Endothelial cell (in vitro differentiated cells): ENCODE data around the gene CC2D1A. TPM values are rescaled to one million over a fixed set of nuclear protein-coding genes. Genes with fewer than 3 reads are reported as not detected.

Experiments used
- DNase-seq: peaks from one replicate; pipeline ENCODE4 v3.0.0; 2021; ENCODE audit warnings: low spot score
- H3K27ac Mint-ChIP-seq: one replicate; pipeline ENCODE4 v1.8.0; 2021; ENCODE audit warnings: mixed read lengths, inconsistent platforms; ENCODE audit not compliant: unreplicated experiment
- H3K27me3 Mint-ChIP-seq: one replicate; pipeline ENCODE4 v1.8.0; 2021; ENCODE audit warnings: mild to moderate bottlenecking, moderate library complexity, mixed read lengths, inconsistent platforms; ENCODE audit not compliant: unreplicated experiment
- H3K36me3 Mint-ChIP-seq: one replicate; pipeline ENCODE4 v1.8.0; 2021; ENCODE audit warnings: mild to moderate bottlenecking, low read depth, mixed read lengths, inconsistent platforms; ENCODE audit not compliant: unreplicated experiment
- H3K4me1 Mint-ChIP-seq: one replicate; pipeline ENCODE4 v1.8.0; 2021; ENCODE audit warnings: mild to moderate bottlenecking, mixed read lengths, inconsistent platforms; ENCODE audit not compliant: unreplicated experiment
- H3K4me3 Mint-ChIP-seq: one replicate; pipeline ENCODE4 v1.8.0; 2021; ENCODE audit warnings: mild to moderate bottlenecking, mixed read lengths, inconsistent platforms; ENCODE audit not compliant: unreplicated experiment
- H3K9me3 Mint-ChIP-seq: one replicate; pipeline ENCODE4 v1.8.0; 2021; ENCODE audit warnings: mixed read lengths, inconsistent platforms; ENCODE audit not compliant: unreplicated experiment
- total RNA-seq: library from RNA; stranded (reverse); fragmentation: NEBNext Ultra II Directional; extraction: Animal tissue kit (Norgen Biotek cat#: 25700); gene quantifications from one replicate; pipeline ENCODE4 v1.2.1, GENCODE V29; 2021; ENCODE audit not compliant: unreplicated experiment
- TF ChIP-seq, protein P1 (sequence below): fragments of 200-600 bp; sonication (generic); IDR thresholded peaks from one replicate; pipeline ENCODE4 v1.5.0; 2021; ENCODE audit warnings: antibody characterized with exemption; ENCODE audit not compliant: unreplicated experiment

Gene CC2D1A
- total RNA-seq, 1 donor from 2014 or later = 17.1 TPM

DNA sequence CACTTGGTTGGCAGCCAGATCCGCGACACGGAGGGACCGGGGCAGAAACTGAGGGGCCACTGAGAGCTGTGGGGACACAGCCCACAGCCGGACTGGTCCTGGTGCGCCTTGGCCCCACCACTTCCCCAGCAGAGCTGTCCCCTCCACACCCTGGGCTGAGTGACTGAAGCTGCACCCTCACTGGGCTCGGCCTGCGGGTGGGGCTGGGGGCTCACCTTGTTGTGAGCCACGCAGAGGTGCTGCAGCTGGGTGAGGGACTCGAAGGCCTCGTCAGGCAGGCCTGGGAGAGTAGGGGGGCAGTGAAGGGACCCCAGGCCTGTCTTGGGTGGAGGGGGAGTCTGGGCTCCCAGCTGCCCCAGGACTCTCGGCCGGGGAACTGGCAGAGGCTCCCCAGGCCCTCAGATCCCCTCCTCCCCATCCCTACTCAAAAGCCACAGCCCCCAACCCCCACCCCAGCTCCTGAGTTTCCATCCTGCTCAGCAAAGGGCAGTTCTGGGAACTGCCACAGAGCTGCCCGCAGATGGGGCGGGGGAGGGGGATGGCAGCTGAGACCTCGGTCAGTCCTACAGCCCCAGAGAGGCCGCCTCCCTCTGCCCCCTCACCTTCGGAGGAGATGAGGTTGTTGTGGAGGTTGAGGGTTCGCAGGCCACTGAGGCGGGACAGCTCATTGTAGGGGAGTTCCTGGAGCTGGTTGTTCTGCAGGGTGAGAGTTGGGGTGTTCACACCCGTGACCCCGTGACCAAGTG, 29.9 kb downstream of the CC2D1A start:
- no peaks in the 10 kb centered on the region for H3K4me1 Mint-ChIP-seq
- peaks cover 12% of the 10 kb centered on the region for H3K27me3 Mint-ChIP-seq
- DNase-seq = no peak
- H3K27ac Mint-ChIP-seq = no peak overlapping the region
- TF ChIP-seq, protein P1, sequence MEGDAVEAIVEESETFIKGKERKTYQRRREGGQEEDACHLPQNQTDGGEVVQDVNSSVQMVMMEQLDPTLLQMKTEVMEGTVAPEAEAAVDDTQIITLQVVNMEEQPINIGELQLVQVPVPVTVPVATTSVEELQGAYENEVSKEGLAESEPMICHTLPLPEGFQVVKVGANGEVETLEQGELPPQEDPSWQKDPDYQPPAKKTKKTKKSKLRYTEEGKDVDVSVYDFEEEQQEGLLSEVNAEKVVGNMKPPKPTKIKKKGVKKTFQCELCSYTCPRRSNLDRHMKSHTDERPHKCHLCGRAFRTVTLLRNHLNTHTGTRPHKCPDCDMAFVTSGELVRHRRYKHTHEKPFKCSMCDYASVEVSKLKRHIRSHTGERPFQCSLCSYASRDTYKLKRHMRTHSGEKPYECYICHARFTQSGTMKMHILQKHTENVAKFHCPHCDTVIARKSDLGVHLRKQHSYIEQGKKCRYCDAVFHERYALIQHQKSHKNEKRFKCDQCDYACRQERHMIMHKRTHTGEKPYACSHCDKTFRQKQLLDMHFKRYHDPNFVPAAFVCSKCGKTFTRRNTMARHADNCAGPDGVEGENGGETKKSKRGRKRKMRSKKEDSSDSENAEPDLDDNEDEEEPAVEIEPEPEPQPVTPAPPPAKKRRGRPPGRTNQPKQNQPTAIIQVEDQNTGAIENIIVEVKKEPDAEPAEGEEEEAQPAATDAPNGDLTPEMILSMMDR = no peak
- no peak overlapping the region for H3K4me3 Mint-ChIP-seq
- no peaks in the 10 kb centered on the region for H3K36me3 Mint-ChIP-seq
- H3K9me3 Mint-ChIP-seq = no peaks in the 10 kb centered on the region

DNA sequence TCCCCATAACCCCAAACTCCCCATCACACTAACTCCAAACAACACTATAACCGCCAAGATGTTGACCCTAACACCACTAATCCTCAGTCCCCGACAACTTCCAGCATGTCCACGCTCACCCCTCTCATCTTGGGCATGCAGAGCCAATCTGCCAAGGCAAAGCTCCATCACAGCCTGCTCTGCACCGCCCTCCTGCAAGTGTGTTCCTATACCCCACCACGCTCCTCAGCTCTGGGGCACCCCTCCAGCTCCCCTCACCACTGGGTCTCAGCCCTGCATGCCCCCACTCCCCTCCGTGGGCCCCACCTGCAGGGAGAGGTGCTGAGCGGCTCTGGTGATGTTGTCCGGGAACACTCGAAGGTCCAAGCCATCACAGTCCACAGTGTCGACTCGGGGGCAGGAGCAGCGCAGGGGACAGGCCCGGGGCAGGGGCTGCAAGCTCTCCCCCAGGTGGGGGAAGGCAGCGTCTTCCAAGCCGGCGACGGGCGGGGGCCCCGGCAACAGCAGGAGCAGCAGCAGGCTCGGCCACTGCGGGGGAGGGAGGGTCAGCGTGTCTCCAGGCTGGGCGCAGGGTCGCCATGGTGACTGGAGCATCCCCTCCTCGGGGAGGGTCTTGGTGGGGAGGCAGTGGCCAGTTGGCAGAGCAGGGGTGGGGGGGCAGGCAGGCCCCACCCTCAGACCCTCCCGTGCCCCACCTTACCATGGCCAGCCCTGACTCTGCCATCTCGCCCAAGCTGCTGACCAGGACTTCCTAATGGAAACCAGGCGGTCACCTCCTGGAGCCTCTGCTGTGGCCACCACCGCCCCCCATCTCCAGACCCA, 31.7 kb downstream of the CC2D1A start:
- no peaks in the 10 kb centered on the region for H3K9me3 Mint-ChIP-seq
- no peaks in the 10 kb centered on the region for H3K4me1 Mint-ChIP-seq
- H3K4me3 Mint-ChIP-seq = no peak overlapping the region
- H3K36me3 Mint-ChIP-seq = no peaks in the 10 kb centered on the region
- TF ChIP-seq, protein P1 = no peak
- H3K27ac Mint-ChIP-seq = no peak overlapping the region
- no peak for DNase-seq
- peaks cover 13% of the 10 kb centered on the region for H3K27me3 Mint-ChIP-seq

DNA sequence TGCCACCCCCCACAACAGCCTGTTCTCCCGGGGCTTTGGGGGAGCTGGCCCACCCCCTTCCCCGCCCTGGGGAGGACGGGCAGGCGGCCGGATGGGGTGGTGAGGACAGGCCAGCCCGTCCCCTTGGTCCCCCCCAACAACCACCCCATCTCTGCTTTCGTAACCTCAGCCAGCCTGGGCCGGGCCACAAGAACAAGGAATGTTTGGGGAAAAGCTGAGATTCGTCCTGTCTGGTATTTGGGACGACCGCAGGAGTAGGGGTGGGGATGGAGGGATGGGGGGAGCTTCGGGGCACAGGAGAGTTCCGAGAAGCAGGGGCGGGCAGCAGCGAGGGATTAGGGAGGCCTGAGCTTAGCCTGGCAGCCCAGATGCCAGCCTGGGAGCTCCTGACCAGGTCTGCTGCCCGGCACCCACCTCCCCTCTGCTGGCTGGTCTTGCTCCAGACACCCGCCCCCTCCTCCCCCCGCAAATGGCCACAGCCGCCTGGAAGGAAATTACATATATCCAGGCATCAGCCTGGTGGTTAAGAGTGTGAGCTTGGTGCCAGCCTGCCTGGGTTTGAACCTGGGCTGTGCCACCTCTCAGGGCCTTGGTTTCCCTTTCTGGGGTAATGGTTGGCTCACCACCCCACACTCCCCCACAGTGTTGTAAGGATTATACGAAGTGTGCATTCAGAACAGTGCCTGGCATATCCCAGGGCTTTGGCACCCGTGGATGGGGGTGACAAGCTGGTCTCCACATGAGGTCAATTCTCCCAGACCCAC, 32.5 kb downstream of the CC2D1A start, which contains the start of gene PODNL1:
Gene PODNL1 (minus strand): TSS at position 117 of the 764 bp plus-strand sequence. CDS start 236 bp downstream, outside the sequence.
- Mint-ChIP-seq H3K4me3 (no peak within 1 kb of the TSS), H3K9me3 (no peaks in the 10 kb centered on the region), H3K27me3 (peaks cover 11% of the 10 kb centered on the region), H3K4me1 (no peaks in the 10 kb centered on the region), H3K36me3 (no peaks in the 10 kb centered on the region), H3K27ac (no peak within 1 kb of the TSS)
- TF ChIP-seq, protein P1 = no peak
- no peak for DNase-seq

DNA sequence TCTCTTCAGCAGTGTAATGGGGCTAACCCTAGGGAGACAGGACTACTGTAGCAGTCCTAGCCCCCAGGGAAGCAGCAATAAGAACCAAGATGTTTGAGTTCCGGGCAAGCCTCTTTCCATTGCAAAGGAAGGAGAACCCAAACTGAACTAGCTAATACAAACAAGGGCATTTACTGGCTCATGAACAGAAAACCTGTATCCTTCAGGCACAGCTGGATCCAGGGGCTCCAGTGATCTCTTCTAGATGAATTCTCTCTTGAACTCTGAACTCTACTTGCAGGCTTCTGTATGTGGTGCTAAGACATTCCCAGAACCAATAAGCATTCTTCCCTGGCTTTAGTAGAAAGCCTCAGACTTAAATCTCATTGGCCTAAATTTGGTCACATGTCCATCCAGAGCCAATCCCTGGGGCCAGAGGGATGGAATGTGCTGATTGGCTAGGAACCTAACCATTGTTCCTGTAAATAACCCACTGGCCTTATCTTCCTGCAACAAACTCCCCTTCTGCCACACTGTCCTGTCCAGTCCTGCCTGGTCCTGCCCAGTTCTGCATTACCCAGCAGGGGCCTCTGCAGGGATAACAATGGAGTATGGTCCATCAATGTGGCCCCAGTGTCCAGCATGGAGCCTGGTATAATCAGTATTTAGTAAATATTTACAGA, 36.2 kb downstream of the CC2D1A start:
- Mint-ChIP-seq H3K4me1 (no peaks in the 10 kb centered on the region), H3K27ac (no peak overlapping the region), H3K9me3 (no peaks in the 10 kb centered on the region), H3K36me3 (no peaks in the 10 kb centered on the region), H3K27me3 (peaks cover 1% of the 10 kb centered on the region), H3K4me3 (no peak overlapping the region)
- no peak for DNase-seq
- TF ChIP-seq, protein P1 = no peak
